ENCODE measurements around the gene STAT6.

Gene STAT6

GRCh38 chr12:57143454-57143853 is 32.3 kb upstream of the STAT6 start:
- no peak for DNase-seq

GRCh38 chr12:57142727-57143126 is 31.6 kb upstream of the STAT6 start:
- DNase-seq, result no peak

GRCh38 chr12:57142121-57142520 is 31.0 kb upstream of the STAT6 start:
- DNase-seq, result no peak

GRCh38 chr12:57141249-57141648 is 30.1 kb upstream of the STAT6 start:
- no peak for DNase-seq

GRCh38 chr12:57139796-57140649 is 28.9 kb upstream of the STAT6 start:
- no peak for DNase-seq

GRCh38 chr12:57138526-57139272 is 27.5 kb upstream of the STAT6 start:
- no peak for DNase-seq

GRCh38 chr12:57135527-57136326 is 24.6 kb upstream of the STAT6 start:
- DNase-seq, result no peak

GRCh38 chr12:57134949-57135348 is 23.8 kb upstream of the STAT6 start:
- no peak for DNase-seq

- no peak for DNase-seq
Measured at GRCh38 chr12:57133916-57134315, 22.8 kb upstream of the STAT6 start.

GRCh38 chr12:57133013-57133569 is 21.9 kb upstream of the STAT6 start:
- no peak for DNase-seq

GRCh38 chr12:57131896-57132744 is 21.0 kb upstream of the STAT6 start:
- no peak for DNase-seq

GRCh38 chr12:57130941-57131340 is 19.8 kb upstream of the STAT6 start:
- DNase-seq, result no peak

- DNase-seq, result no peak
Measured at GRCh38 chr12:57129889-57130288, 18.7 kb upstream of the STAT6 start.

- no peak for DNase-seq
Measured at GRCh38 chr12:57129321-57129842, 18.2 kb upstream of the STAT6 start.

- no peak for DNase-seq
Measured at GRCh38 chr12:57128519-57129247, 17.5 kb upstream of the STAT6 start.

- peak; percentile 59 for DNase-seq
Measured at GRCh38 chr12:57127726-57128518, 16.8 kb upstream of the STAT6 start, which contains the start of gene LRP1. LRP1 (plus strand) TSS chr12:57128483; CDS start chr12:57128965, 482 bp downstream.

GRCh38 chr12:57127101-57127725 is 16.1 kb upstream of the STAT6 start:
- no peak for DNase-seq

- peak; percentile 13 for DNase-seq
Measured at GRCh38 chr12:57126561-57126960, 15.4 kb upstream of the STAT6 start.

- no peak for DNase-seq
Measured at GRCh38 chr12:57126061-57126460, 14.9 kb upstream of the STAT6 start.
